ENCODE data around the gene ZNF394. TPM values are rescaled to one million over a fixed set of nuclear protein-coding genes. Genes with fewer than 3 reads are reported as not detected.

ZNF394 gene
- total and polyA plus RNA-seq, 9 of the 15 experiments (the other 6 are each of a cell fraction or from before 2014, with no cell fraction given), result 2.9 to 32.2 (median 24.2) TPM

GRCh38 chr7:99455874-99456273 is 44.2 kb downstream of the ZNF394 start:
- no peak overlapping the region for H3K4me3 ChIP-seq
- H2AFZ ChIP-seq (ENCODE audit: low read depth, low read length), result no peak overlapping the region
- CTCF ChIA-PET (ENCODE audit: low intra/inter-chr PET ratio), result no interaction called here
- H3K27me3 ChIP-seq (ENCODE audit: control insufficient read depth in 2 of 2, insufficient read depth in 2 of 2, low read length in 2 of 2), result no peaks in the 10 kb centered on the region
- H3K27ac ChIP-seq (ENCODE audit: extremely low read depth, low read depth, low read length), result no peak overlapping the region
- no peaks in the 10 kb centered on the region for H3K9me3 ChIP-seq (replicated peaks; ENCODE audit: control insufficient read depth, insufficient read depth, low read depth, low read length)
- 76% methylated on average over 9 of the region's 9 CpGs for WGBS (ENCODE audit: insufficient coverage, low coverage, missing lambda C conversion rate)
- intact Hi-C loops (cut with micrococcal nuclease) (no loop called here), in situ Hi-C loops (cut with MboI) (no loop called here)
- H4K20me1 ChIP-seq (replicated peaks; ENCODE audit: control insufficient read depth, insufficient read depth, low read length), result peaks cover 44% of the 10 kb centered on the region
- FAIRE-seq (no peak), ATAC-seq (peak; percentile 7), DNase-seq (ENCODE audit: extremely low read depth in 1 of 4, low spot score in 3 of 4) (no peak)
- H3K9ac ChIP-seq (ENCODE audit: insufficient read depth in 1 of 2, low read depth in 2 of 2, low read length in 2 of 2), result peak overlapping the region in 1 of 2 experiments; percentile 54; a peak in 2 of 4 replicates
- peaks cover 0 to 16% of the 10 kb centered on the region in 2 experiments; a peak in 2 of 5 replicates for H3K4me1 ChIP-seq (replicated peaks in 1 of 2; ENCODE audit: control insufficient read depth in 2 of 2, insufficient read depth in 2 of 2, low read length in 2 of 2)
- no peak overlapping the region for H3K4me2 ChIP-seq (ENCODE audit: insufficient read depth, low read length)
- no peaks in the 10 kb centered on the region for H3K9me1 ChIP-seq (ENCODE audit: control insufficient read depth, insufficient read depth, low read length)
- H3K79me2 ChIP-seq (ENCODE audit: control insufficient read depth, insufficient read depth, low read length), result peaks cover 40% of the 10 kb centered on the region
- BruUV-seq (replicated peaks), result no TSS peak
- H3K36me3 ChIP-seq (ENCODE audit: control insufficient read depth, insufficient read depth, low read length), result peaks cover 98% of the 10 kb centered on the region
- POLR2A ChIA-PET, result interaction anchor here (0.6 to 2.9 kb wide), 10 partner anchors 8 to 824 kb away, joined by 3 to 28 read pairs (median 3); partner anchors contain the start of genes ATP5MF, CPSF4, PDAP1 and PTCD1
- TF ChIP-seq THRAP3 (IDR thresholded peaks at IDR 0.05; ENCODE audit: borderline replicate concordance) (no peak), RBM22 (IDR thresholded peaks at IDR 0.05; ENCODE audit: low read depth, low read length, poor library complexity, severe bottlenecking) (peak; percentile 11), POLR2AphosphoS5 (IDR thresholded peaks at IDR 0.05; ENCODE audit: control insufficient read depth, insufficient read depth, low read depth, low read length) (peak; percentile 50; the same call in 1 of the 2 replicates), IRF2 (CRISPR knock-in tag; IDR thresholded peaks at IDR 0.05) (no peak), NBN (IDR thresholded peaks at IDR 0.05; ENCODE audit: low read depth) (no peak), BRF2 (IDR thresholded peaks at IDR 0.05; ENCODE audit: borderline replicate concordance, insufficient read depth, insufficient read length) (no peak), SIN3B (IDR thresholded peaks at IDR 0.05; ENCODE audit: low read depth) (no peak), TRIM24 (IDR thresholded peaks at IDR 0.05) (no peak), POLR2G (IDR thresholded peaks at IDR 0.05; ENCODE audit: low read depth, low read length) (peak; percentile 69), ZNF551 (CRISPR knock-in tag; IDR thresholded peaks at IDR 0.05) (no peak), ZNF57 (CRISPR knock-in tag; IDR thresholded peaks at IDR 0.05) (no peak), PCBP2 (IDR thresholded peaks at IDR 0.05; ENCODE audit: low read depth, low read length, poor library complexity, severe bottlenecking) (no peak), RBFOX2 (IDR thresholded peaks at IDR 0.05; ENCODE audit: low read depth, low read length) (peak; percentile 18; the same call in 1 of the 2 replicates), SUPT5H (IDR thresholded peaks at IDR 0.05) (0 out of 2 replicates have a peak, but pooled peaks have one; percentile 4), ARNT (IDR thresholded peaks at IDR 0.05) (no peak), MYC (IDR thresholded peaks at IDR 0.05; ENCODE audit: low read depth, low read length) (no peak), MYC (CRISPR knock-in tag; IDR thresholded peaks at IDR 0.05; ENCODE audit: borderline replicate concordance, low read depth) (no peak), KDM4B (IDR thresholded peaks at IDR 0.05; ENCODE audit: borderline replicate concordance in 2 of 2, low read depth in 1 of 2) (no peak), JUNB (CRISPR knock-in tag; conservative IDR thresholded peaks at IDR 0.05) (no peak), MEF2A (IDR thresholded peaks at IDR 0.05; ENCODE audit: control insufficient read depth, low read depth, low read length) (no peak), ZNF444 (CRISPR knock-in tag; IDR thresholded peaks at IDR 0.05) (no peak), SREBF1 (IDR thresholded peaks at IDR 0.05; ENCODE audit: borderline replicate concordance, low read depth, low read length) (no peak), FOXP1 (CRISPR knock-in tag; IDR thresholded peaks at IDR 0.05) (no peak), L3MBTL2 (IDR thresholded peaks at IDR 0.05) (no peak), ZFX (CRISPR knock-in tag; IDR thresholded peaks at IDR 0.05) (no peak), SAFB (IDR thresholded peaks at IDR 0.05; ENCODE audit: borderline replicate concordance, low read depth, low read length) (no peak)

Measured in K562 (cell line).